Measurements from ENCODE around the gene KRTDAP.
A peak's percentile ranks its signal among the peaks of the same experiment; 100 is the strongest.

KRTDAP gene, protein sequence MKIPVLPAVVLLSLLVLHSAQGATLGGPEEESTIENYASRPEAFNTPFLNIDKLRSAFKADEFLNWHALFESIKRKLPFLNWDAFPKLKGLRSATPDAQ

DNA sequence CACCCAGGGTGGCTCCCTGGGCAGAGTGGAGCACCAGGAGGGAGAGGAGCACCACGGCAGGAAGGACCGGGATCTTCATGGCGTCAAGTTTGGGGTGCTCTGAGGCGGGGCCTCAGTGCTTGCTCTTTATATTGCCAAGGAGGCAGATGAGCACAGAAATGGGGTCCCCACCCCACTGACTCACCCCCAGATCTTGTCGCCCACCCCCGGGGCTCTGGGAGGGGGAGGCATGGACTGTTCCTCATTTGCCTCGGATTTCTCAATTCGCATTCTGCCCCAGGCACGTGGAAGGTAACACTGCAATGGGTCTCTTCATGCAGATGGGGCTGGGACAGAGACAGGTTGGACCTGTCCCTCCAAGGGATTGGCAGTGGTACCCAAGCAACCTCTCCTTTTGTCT is at the start of gene KRTDAP:
TSS of gene KRTDAP (minus strand) at position 101 of the 400 bp plus-strand sequence. CDS start at position 79, 22 bp downstream.
- FAIRE-seq: no peak
- TF ChIP-seq POLR2A (IDR thresholded peaks at IDR 0.05; ENCODE audit: low read depth, low read length): no peak

DNA sequence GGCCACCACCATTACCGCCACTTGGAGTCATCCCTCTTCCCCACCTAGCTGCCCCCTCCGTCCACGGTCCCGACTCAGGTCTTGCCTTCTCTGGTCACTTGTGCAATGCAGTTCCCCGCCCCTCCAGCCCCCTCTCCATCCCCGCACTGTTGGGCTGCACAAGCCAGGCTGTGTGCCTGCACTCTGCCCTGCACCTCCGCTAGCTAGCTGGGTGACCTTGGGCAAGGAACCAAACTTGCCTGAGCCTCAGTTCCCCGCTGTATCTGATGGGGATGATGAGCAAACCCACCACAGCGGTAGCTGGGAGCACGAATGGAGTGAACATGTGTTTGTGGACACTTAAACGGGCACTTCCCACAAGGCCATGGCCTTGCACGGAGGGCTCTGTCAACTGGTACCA is 49.6 kb upstream of the KRTDAP start:
- FAIRE-seq (no peak), DNase-seq (ENCODE audit: insufficient read length, low spot score) (no peak)
- no peak for TF ChIP-seq POLR2A (IDR thresholded peaks at IDR 0.05; ENCODE audit: low read depth, low read length)

More for the DNA sequence above, at the start of gene KRTDAP:
- no peak for DNase-seq (ENCODE audit: insufficient read length, low spot score)

GRCh38 chr19:35539314-35539713 is 49.0 kb upstream of the KRTDAP start:
- DNase-seq (ENCODE audit: insufficient read length, low spot score): no peak
- TF ChIP-seq POLR2A (IDR thresholded peaks at IDR 0.05; ENCODE audit: low read depth, low read length): no peak
- FAIRE-seq: no peak

- TF ChIP-seq POLR2A (IDR thresholded peaks at IDR 0.05; ENCODE audit: low read depth, low read length): no peak
- DNase-seq (ENCODE audit: insufficient read length, low spot score) (no peak), FAIRE-seq (no peak)
Observed at GRCh38 chr19:35534803-35535480, 44.7 kb upstream of the KRTDAP start.

- DNase-seq (ENCODE audit: insufficient read length, low spot score) (no peak), FAIRE-seq (no peak)
Observed at GRCh38 chr19:35533822-35534392, 43.6 kb upstream of the KRTDAP start.

GRCh38 chr19:35533201-35533821 is 43.0 kb upstream of the KRTDAP start, which contains the start of gene GAPDHS:
GAPDHS (plus strand) TSS chr19:35533456; CDS start chr19:35533528, 72 bp downstream.
- TF ChIP-seq POLR2A (IDR thresholded peaks at IDR 0.05; ENCODE audit: low read depth, low read length): no peak
- FAIRE-seq (no peak), DNase-seq (ENCODE audit: insufficient read length, low spot score) (no peak)

More at GRCh38 chr19:35533822-35534392, 43.6 kb upstream of the KRTDAP start:
- no peak for TF ChIP-seq POLR2A (IDR thresholded peaks at IDR 0.05; ENCODE audit: low read depth, low read length)

DNA sequence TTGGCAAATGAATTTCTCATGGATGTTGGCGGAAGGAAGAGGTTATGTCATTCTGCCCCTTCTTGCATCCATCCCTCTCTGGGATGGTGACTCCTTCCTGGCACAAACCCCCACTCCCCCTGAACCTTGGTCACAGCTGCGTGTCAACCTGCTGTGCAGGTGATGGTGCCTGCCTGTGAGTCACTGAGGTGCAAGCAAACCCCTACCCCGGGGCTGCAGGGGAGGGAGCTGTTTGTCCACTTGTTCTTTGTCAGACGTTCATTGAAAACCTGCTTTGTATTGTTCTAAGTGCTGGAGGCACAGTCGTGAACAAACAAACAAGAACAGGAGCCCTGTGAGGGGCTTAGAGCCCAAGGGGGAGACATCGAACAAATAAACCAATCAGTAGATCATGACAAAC is 41.0 kb upstream of the KRTDAP start:
- FAIRE-seq (no peak), DNase-seq (ENCODE audit: insufficient read length, low spot score) (no peak)
- TF ChIP-seq POLR2A (IDR thresholded peaks at IDR 0.05; ENCODE audit: low read depth, low read length): no peak

DNA sequence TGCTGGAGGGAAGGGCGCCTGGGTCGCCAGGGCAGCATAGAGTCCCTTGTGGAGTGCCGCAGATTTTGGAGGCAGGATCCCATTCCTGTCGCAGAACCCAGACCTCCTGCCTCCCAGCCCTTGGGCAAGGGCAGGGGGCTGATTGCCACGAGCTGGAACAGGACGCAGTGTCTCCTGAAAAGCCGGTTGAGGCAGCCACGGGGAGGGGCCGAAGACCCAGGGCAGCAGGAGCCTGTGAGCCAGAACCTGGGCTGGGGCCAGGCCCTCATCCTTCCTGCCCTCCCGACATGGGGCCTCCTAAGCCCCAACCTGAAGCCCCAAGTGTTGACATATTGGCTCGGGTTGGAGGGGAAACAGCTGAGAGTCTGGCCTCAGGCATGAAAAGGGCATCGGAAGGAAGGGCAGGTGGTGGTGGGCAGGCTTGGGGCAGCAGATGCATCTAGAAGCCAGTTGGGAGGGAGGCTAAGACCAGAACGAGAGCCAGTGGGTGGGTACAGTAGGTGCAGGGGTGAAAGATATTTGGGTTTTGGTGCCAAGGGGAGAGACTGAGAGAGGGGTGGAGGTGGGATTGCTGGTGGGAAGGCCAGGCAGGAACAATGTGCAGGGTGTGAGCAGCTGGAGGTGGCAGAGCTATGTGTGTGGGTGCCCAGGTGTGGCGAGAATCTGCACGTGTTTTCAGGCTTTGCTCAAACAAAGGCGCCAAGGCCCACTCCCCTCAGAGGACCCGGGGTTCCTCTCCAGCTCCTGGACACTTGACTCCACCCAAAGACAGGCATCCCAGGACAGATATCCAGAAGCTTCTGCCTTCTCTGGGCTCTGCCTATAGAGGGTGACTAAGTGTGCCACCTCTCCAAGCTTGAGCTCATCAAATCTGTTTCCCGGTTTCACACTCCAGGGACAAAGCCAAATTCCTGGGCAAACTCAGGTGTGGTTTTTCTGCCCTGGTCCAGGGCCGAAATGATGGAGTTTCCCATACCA is 39.3 kb upstream of the KRTDAP start:
- no peak for FAIRE-seq
- DNase-seq (ENCODE audit: insufficient read length, low spot score): no peak
- TF ChIP-seq POLR2A (IDR thresholded peaks at IDR 0.05; ENCODE audit: low read depth, low read length): no peak

DNA sequence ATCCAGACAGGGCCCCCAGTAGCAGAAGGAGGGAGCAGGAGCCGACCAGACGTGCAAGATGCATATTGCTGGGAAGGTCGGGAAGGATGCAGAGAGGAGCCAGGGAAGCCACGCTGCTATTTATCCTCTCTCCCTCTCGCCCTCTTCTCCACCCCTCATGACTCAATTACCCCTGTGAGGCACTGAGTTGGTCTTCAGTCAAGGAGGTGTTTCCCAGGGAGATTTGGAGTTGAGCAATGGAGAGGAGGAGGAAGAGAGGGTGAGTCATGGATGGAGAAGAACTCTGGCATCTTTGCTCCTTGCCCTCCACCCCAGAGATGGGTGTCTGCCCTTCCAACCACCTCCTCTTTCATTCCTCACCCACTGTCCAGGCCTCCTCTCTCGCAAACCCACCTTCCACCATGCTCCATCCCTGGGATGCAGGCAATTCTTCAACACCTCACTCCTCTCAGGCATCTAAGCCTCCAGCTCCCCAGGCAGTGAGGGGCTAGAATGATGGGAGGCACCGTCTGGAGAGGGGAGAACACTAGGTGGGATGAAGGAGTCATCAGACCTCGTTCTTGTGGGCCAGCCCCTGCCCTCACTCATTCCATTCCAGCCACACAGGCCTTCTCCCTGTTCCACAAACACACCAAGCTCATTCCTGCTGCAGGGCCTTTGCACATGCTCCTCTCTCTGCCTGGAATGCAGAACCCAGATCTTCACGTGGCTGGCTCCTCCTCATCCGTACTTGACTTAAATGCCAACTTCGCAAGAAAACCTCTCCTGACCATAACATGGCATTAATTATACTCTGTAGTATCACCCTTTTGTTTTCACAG is 38.2 kb upstream of the KRTDAP start, which contains the start of gene SBSN:
TSS of gene SBSN (minus strand) at position 94 of the 821 bp plus-strand sequence. CDS start at position 64, 30 bp downstream.
- FAIRE-seq (peak; percentile 6), DNase-seq (ENCODE audit: insufficient read length, low spot score) (peak; percentile 76)
- no peak for TF ChIP-seq POLR2A (IDR thresholded peaks at IDR 0.05; ENCODE audit: low read depth, low read length)

GRCh38 chr19:35525873-35526272 is 35.6 kb upstream of the KRTDAP start:
- DNase-seq (ENCODE audit: insufficient read length, low spot score) (no peak), FAIRE-seq (no peak)
- TF ChIP-seq POLR2A (IDR thresholded peaks at IDR 0.05; ENCODE audit: low read depth, low read length): no peak

DNA sequence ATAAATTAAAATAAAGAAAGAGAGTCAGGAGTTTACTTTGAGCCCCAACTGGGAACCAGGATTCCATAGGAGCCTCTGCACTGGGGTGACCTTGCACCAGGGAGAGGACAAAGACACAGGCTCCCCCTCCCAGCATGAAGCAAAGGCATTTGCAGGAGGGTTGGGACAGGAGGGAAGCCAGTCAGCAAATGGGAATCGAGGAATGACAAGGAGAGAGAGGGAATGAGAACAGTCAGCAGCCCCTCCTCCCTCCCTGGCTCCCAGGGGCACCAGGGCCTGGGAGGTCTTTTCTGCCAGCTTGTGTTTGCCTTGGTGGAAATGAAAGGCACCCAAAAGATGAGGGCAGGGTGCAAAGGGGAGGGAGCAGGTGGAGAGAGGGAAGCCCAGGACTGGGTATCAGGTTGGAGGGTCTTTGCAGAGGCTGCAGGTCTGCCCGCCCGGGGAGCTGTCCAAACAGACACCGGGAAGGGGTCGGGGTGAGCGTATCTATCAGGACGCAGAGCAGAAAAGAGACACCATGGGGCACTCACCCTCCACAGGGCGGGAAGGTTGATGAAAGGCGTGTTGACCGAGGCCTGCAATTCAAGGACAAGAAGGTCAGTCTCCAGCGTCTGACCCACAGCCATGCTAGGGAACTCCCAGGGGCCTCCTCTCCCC is 34.0 kb upstream of the KRTDAP start:
- FAIRE-seq: no peak
- no peak for TF ChIP-seq POLR2A (IDR thresholded peaks at IDR 0.05; ENCODE audit: low read depth, low read length)
- no peak for DNase-seq (ENCODE audit: insufficient read length, low spot score)

DNA sequence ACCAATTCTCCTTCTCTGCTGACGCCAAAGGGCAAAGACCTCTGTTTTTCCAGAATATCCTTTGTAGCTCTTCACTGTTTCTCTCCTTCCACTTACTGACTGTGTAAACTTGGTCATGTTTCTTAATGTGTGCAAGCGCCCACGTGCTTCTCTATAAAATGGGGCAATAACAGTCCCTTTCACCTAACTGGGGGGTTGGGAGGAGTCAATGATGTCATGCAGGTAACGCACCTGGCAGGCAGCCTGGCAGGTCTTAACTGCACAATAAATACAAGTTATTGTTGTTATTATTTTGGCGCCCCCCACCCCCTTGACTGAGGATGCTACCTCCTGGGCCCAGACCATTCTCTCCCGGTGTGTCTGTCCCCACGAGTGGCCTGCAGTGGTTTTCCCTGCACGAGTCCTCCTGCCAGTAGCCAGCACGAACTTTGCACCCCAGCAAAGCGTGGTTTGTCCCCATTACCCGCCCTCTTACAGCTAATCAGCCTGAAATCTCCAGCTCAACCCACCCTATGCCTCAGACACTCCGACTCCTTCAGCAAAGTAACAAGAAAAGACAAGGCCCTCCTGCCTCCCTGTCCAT is 32.6 kb upstream of the KRTDAP start:
- FAIRE-seq (no peak), DNase-seq (ENCODE audit: insufficient read length, low spot score) (no peak)
- no peak for TF ChIP-seq POLR2A (IDR thresholded peaks at IDR 0.05; ENCODE audit: low read depth, low read length)
